ENCODE data around the gene DISP3. TPM values are rescaled to one million over a fixed set of nuclear protein-coding genes. Genes with fewer than 3 reads are reported as not detected.

DISP3 gene
- polyA plus RNA-seq, 1 donor (not counting 4 experiments of a cell fraction or from before 2014, with no cell fraction given) = not detected

DNA sequence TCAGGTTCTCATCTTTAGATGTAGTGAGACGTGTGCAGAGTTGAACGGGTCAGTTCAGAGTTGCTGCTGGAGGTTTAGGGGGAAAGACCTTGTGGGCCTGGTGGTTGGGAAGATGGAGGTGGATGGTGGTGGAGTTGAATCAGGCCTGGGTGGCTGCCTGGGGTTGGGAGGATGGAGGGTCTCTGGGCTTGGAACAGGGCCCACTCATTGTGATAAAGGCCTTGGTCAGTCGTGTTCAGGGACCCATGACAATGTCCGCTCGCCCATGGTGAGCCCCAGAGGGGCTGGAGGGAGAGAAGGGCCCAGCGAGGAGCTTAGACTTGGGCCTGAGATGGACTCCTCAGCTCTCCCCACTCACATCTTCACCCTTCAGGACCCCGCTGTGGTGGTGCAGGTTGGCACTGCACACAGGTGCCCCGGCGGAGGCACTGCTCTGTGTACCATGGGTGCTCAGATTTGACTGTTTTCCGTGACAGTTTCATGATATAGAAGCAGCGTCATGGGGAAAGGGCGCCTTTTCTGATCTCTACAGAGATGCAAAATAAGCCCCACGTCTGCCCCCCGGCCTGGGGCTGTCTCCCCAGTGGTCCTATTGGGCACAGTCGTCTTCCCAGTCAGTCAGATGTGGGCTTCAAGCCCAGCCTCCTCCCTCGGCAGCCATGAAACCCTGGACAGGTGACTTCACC, 39.2 kb downstream of the DISP3 start:
- no peaks in the 10 kb centered on the region for H3K9me3 ChIP-seq (ENCODE audit: control insufficient read depth, low read depth, low read length)
- dilution Hi-C loops (cut with MboI; ENCODE audit: extremely low pct_ligation_motif_present, low sequenced_read_pairs) = no loop called here
- no peaks in the 10 kb centered on the region for H3K27me3 ChIP-seq (ENCODE audit: control insufficient read depth, extremely low read depth, insufficient read depth, low read length)
- H3K4me1 ChIP-seq (ENCODE audit: control insufficient read depth, extremely low read depth, insufficient read depth, low read length) = no peaks in the 10 kb centered on the region
- H3K27ac ChIP-seq (ENCODE audit: control insufficient read depth, insufficient read depth, low read length) = no peak overlapping the region
- no peaks in the 10 kb centered on the region for H4K20me1 ChIP-seq (ENCODE audit: control insufficient read depth, extremely low read depth, insufficient read depth, low read length)
- H3K9me1 ChIP-seq (ENCODE audit: control insufficient read depth, extremely low read depth, insufficient read depth, low read length) = no peaks in the 10 kb centered on the region
- H3K79me2 ChIP-seq (ENCODE audit: control insufficient read depth, insufficient read depth, low read length) = no peaks in the 10 kb centered on the region
- H3K4me3 ChIP-seq (ENCODE audit: control insufficient read depth in 2 of 3, extremely low read depth in 1 of 3, insufficient read depth in 2 of 3, low read depth in 1 of 3, low read length in 3 of 3) = no peak overlapping the region
- no peak overlapping the region for H3K4me2 ChIP-seq (ENCODE audit: control insufficient read depth, extremely low read depth, insufficient read depth, low read depth, low read length)
- no peak for DNase-seq (ENCODE audit: low read depth, low spot score)
- H2AFZ ChIP-seq (ENCODE audit: control insufficient read depth, low read length) = no peak overlapping the region
- H3K9ac ChIP-seq (ENCODE audit: control insufficient read depth, extremely low read depth, insufficient read depth, low read length) = no peak overlapping the region
- no peaks in the 10 kb centered on the region for H3K36me3 ChIP-seq (ENCODE audit: control insufficient read depth in 2 of 2, extremely low read depth in 1 of 2, insufficient read depth in 2 of 2, low read length in 2 of 2)
- no peak for TF ChIP-seq EZH2 (IDR thresholded peaks at IDR 0.05; ENCODE audit: low read length)
- TF ChIP-seq, protein P1, sequence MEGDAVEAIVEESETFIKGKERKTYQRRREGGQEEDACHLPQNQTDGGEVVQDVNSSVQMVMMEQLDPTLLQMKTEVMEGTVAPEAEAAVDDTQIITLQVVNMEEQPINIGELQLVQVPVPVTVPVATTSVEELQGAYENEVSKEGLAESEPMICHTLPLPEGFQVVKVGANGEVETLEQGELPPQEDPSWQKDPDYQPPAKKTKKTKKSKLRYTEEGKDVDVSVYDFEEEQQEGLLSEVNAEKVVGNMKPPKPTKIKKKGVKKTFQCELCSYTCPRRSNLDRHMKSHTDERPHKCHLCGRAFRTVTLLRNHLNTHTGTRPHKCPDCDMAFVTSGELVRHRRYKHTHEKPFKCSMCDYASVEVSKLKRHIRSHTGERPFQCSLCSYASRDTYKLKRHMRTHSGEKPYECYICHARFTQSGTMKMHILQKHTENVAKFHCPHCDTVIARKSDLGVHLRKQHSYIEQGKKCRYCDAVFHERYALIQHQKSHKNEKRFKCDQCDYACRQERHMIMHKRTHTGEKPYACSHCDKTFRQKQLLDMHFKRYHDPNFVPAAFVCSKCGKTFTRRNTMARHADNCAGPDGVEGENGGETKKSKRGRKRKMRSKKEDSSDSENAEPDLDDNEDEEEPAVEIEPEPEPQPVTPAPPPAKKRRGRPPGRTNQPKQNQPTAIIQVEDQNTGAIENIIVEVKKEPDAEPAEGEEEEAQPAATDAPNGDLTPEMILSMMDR (optimal IDR thresholded peaks at IDR 0.05 in 1 of 3, IDR thresholded peaks at IDR 0.05 in 1 of 3, conservative IDR thresholded peaks at IDR 0.05 in 1 of 3; ENCODE audit: extremely low read depth in 1 of 3, insufficient read depth in 2 of 3, low read length in 3 of 3) = no peak
- no peak for FAIRE-seq

DNA sequence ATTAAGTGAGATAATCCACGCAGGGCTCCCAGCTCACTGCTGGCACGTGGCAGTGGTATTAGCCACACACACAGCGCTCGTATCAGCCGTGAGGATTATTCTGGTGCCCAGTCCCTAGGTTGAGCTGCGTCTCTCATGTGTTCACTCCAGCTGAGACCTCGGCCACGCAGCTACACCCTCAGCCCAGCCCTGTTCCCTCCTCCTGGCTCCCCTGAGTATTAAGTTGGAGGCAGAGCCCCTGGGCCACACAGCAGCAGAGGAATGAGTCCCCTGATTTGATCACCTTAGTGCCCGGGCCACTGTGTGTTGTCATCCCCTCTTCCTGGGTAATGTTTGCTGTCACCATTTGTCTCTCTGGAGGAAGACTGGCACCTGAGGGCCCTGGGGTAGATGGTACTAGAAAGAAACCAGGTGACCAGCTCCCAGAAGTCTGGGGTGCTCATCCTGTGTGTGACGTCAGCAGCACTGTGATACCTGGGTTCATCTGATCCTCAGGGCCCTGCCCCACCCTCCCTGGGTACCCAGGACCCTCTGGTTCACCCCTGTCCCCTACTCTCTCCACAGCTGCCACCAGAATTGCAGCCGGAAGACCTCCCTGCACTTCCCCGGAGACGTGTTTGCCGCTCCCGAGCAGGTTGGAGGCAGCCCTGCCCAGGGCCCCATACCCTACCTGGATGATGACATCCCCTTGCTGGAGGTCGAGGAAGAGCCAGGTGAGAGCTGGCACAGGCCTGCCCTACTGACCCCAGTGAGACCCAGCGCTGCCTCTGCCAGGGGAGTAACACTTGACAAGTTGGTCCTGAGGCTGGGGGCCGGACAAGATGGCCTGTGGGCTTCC, 40.1 kb downstream of the DISP3 start:
- no peaks in the 10 kb centered on the region for H3K4me1 ChIP-seq (ENCODE audit: control insufficient read depth, extremely low read depth, insufficient read depth, low read length)
- no peaks in the 10 kb centered on the region for H3K79me2 ChIP-seq (ENCODE audit: control insufficient read depth, insufficient read depth, low read length)
- no peaks in the 10 kb centered on the region for H3K9me3 ChIP-seq (ENCODE audit: control insufficient read depth, low read depth, low read length)
- H3K4me2 ChIP-seq (ENCODE audit: control insufficient read depth, extremely low read depth, insufficient read depth, low read depth, low read length) = no peak overlapping the region
- no peak overlapping the region for H3K4me3 ChIP-seq (ENCODE audit: control insufficient read depth in 2 of 3, extremely low read depth in 1 of 3, insufficient read depth in 2 of 3, low read depth in 1 of 3, low read length in 3 of 3)
- no peaks in the 10 kb centered on the region for H3K36me3 ChIP-seq (ENCODE audit: control insufficient read depth in 2 of 2, extremely low read depth in 1 of 2, insufficient read depth in 2 of 2, low read length in 2 of 2)
- no peaks in the 10 kb centered on the region for H4K20me1 ChIP-seq (ENCODE audit: control insufficient read depth, extremely low read depth, insufficient read depth, low read length)
- no peaks in the 10 kb centered on the region for H3K9me1 ChIP-seq (ENCODE audit: control insufficient read depth, extremely low read depth, insufficient read depth, low read length)
- no peak for DNase-seq (ENCODE audit: low read depth, low spot score)
- dilution Hi-C loops (cut with MboI; ENCODE audit: extremely low pct_ligation_motif_present, low sequenced_read_pairs) = no loop called here
- H2AFZ ChIP-seq (ENCODE audit: control insufficient read depth, low read length) = no peak overlapping the region
- H3K27me3 ChIP-seq (ENCODE audit: control insufficient read depth, extremely low read depth, insufficient read depth, low read length) = no peaks in the 10 kb centered on the region
- FAIRE-seq = no peak
- TF ChIP-seq, protein P1 (optimal IDR thresholded peaks at IDR 0.05 in 1 of 3, IDR thresholded peaks at IDR 0.05 in 1 of 3, conservative IDR thresholded peaks at IDR 0.05 in 1 of 3; ENCODE audit: extremely low read depth in 1 of 3, insufficient read depth in 2 of 3, low read length in 3 of 3) = no peak
- TF ChIP-seq EZH2 (IDR thresholded peaks at IDR 0.05; ENCODE audit: low read length) = no peak
- no peak overlapping the region for H3K27ac ChIP-seq (ENCODE audit: control insufficient read depth, insufficient read depth, low read length)
- no peak overlapping the region for H3K9ac ChIP-seq (ENCODE audit: control insufficient read depth, extremely low read depth, insufficient read depth, low read length)
